Upper lobe of left lung (tissue), 6 donors: ENCODE results near the gene RASAL2. TPM values are rescaled to one million over a fixed set of nuclear protein-coding genes. Genes with fewer than 3 reads are reported as not detected.

Source experiments
- ATAC-seq, 2 donors: fragments of 200-7000 bp; cut with Tn5 transposase; one replicate each; pipeline ENCODE4 v1.9.1; 2022; ENCODE audit warnings: mild to moderate bottlenecking in 2 of 2, moderate library complexity in 2 of 2; ENCODE audit not compliant: low FRiP score in 2 of 2
- DNase-seq, 2 donors: peaks; one replicate each; pipeline ENCODE4 v3.0.0-alpha.2; 2019 to 2020
- H3K27ac ChIP-seq, 4 donors: fragments of 200-600 bp; sonication (generic); one replicate each; pipeline ENCODE4 v1.5.1; 2016 to 2019
- H3K27me3 ChIP-seq, 4 donors: fragments of 200-600 bp; sonication (generic); one replicate each; pipeline ENCODE4 v1.5.1; 2017 to 2019
- H3K36me3 ChIP-seq, 4 donors: fragments of 200-600 bp; sonication (generic); one replicate each; pipeline ENCODE4 v1.5.1; 2016 to 2019
- H3K4me1 ChIP-seq, 4 donors: fragments of 200-600 bp; sonication (generic); one replicate each; pipeline ENCODE4 v1.5.1; 2018 to 2019
- H3K4me3 ChIP-seq, 4 donors: fragments of 200-600 bp; sonication (generic); one replicate each; pipeline ENCODE4 v1.5.1; 2017 to 2019; ENCODE audit warnings: mild to moderate bottlenecking in 2 of 4, moderate library complexity in 1 of 4
- H3K9me3 ChIP-seq, 4 donors: fragments of 200-600 bp; sonication (generic); one replicate each; pipeline ENCODE4 v1.5.1; 2018 to 2019
- EP300 ChIP-seq, 4 donors: sonication (generic); formaldehyde crosslinking; IDR thresholded peaks; one replicate each; pipeline ENCODE4 v1.5.1; 2017; ENCODE audit warnings: antibody characterized with exemption in 4 of 4, control low read depth in 2 of 4
- POLR2A ChIP-seq, 4 donors: fragments of 450-650 bp; IDR thresholded peaks; one replicate each; pipeline ENCODE4 v1.5.1; 2016 to 2017; ENCODE audit warnings: antibody characterized with exemption in 4 of 4, mild to moderate bottlenecking in 2 of 4
- POLR2AphosphoS5 ChIP-seq, 2 donors: sonication (generic); formaldehyde crosslinking; IDR thresholded peaks; one replicate each; pipeline ENCODE4 v1.5.1; 2017; ENCODE audit warnings: antibody characterized with exemption in 2 of 2
- WGBS, 2 donors: methylation state at CpG; one replicate each; pipeline ENCODE4 v1.1.5; 2017 to 2018; 5-methylcytosine and 5-hydroxymethylcytosine counted together
- total RNA-seq, 6 donors: library from RNA; depleted of rRNA in 4 of 6; stranded (reverse); fragments of >200 nt in 4 of 6; gene quantifications; one replicate each; pipeline versions ENCODE4 v1.1.0 to v1.2.1, GENCODE V29; 2016 to 2021
- TF ChIP-seq, protein P1 (sequence below), 6 experiments: fragments of 450-650 bp in 4 of 6; fragments of 200-600 bp in 2 of 6; sonication (generic) in 2 of 6; IDR thresholded peaks; one replicate each; pipeline ENCODE4 v1.5.1; 2016 to 2019; ENCODE audit warnings: antibody characterized with exemption in 6 of 6
- donor health status: DM: no; HTN: no; CAD: no; lungs with moderate emphysema.
- donor health status: DM: no; HTN: yes; CAD: no; lungs with severe emphysema.

The RASAL2 gene
- total RNA-seq, 6 donors from 2014 or later, result 24.7 to 59.0 (median 41.6) TPM

DNA sequence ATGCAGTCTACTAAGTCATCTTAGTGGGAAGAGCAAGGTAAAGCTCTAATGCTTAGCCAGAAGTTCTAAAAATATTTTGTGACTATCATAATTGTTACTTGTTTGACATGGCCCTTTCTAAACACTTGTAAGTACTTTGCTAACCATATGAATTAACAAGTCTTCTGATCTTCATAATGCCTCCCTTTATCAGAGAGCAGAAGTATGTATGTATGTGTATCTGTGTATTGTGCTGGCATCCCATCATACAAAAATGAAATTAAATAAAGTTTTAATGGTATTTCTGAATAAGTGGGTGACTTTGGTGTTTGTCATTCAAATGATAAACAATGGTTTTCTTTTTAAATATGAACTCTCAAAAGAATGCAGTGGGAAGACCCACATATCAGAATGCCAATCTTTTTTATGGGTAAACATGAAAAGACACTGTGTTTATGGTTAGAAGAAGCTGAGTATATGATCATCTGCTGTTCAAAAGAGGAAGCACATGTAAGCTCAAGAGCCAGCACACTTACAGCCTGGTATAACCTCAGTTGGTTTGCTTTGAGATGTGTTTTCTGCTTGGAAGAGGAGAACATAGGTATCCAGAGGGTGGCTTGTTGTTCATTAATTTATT, 243.3 kb downstream of the RASAL2 start:
- H3K9me3 ChIP-seq, result no peaks in the 10 kb centered on the region
- no peak for TF ChIP-seq EP300 (IDR thresholded peaks at IDR 0.05)
- no peak for TF ChIP-seq POLR2A (IDR thresholded peaks at IDR 0.05)
- no peak for TF ChIP-seq POLR2AphosphoS5 (IDR thresholded peaks at IDR 0.05)
- TF ChIP-seq, protein P1, sequence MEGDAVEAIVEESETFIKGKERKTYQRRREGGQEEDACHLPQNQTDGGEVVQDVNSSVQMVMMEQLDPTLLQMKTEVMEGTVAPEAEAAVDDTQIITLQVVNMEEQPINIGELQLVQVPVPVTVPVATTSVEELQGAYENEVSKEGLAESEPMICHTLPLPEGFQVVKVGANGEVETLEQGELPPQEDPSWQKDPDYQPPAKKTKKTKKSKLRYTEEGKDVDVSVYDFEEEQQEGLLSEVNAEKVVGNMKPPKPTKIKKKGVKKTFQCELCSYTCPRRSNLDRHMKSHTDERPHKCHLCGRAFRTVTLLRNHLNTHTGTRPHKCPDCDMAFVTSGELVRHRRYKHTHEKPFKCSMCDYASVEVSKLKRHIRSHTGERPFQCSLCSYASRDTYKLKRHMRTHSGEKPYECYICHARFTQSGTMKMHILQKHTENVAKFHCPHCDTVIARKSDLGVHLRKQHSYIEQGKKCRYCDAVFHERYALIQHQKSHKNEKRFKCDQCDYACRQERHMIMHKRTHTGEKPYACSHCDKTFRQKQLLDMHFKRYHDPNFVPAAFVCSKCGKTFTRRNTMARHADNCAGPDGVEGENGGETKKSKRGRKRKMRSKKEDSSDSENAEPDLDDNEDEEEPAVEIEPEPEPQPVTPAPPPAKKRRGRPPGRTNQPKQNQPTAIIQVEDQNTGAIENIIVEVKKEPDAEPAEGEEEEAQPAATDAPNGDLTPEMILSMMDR (IDR thresholded peaks at IDR 0.05), result no peak
- ATAC-seq, result no peak

DNA sequence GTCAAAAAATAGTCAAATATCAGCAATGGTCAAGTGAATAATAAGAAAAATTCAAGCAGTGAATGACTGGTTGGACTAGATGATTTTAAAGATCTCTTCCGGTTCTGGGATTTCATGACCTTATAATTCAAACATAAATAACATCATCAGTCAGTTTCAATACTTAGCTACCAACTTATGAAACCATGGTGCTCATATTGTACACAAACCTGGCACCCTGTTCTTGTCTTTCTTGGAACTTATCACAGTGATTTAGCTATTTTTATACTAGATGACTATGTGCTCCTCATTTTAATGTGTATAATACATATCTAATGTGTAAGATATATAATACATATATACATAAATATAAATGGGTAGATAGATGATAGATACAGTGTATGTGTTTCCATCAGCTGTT, 245.9 kb downstream of the RASAL2 start:
- no peak for DNase-seq
- Histone ChIP-seq H3K36me3 (no peaks in the 10 kb centered on the region), H3K9me3 (no peaks in the 10 kb centered on the region), H3K27me3 (no peaks in the 10 kb centered on the region), H3K4me1 (peaks cover 24 to 36% (median 27%) of the 10 kb centered on the region in 4 donors), H3K27ac (no peak overlapping the region), H3K4me3 (no peak overlapping the region)
- no peak for ATAC-seq
- TF ChIP-seq EP300 (IDR thresholded peaks at IDR 0.05), result no peak
- TF ChIP-seq POLR2AphosphoS5 (IDR thresholded peaks at IDR 0.05), result no peak
- TF ChIP-seq, protein P1 (IDR thresholded peaks at IDR 0.05), result no peak
- WGBS, 2 donors, result 52 to 65% methylated on average over 1 of the region's 1 CpG

More for the DNA sequence above, 243.3 kb downstream of the RASAL2 start:
- H3K36me3 ChIP-seq, result no peaks in the 10 kb centered on the region
- H3K4me1 ChIP-seq, result peaks cover 12 to 19% (median 13%) of the 10 kb centered on the region in 4 donors
- no peak overlapping the region for H3K4me3 ChIP-seq
- H3K27ac ChIP-seq, result no peak overlapping the region
- H3K27me3 ChIP-seq, result no peaks in the 10 kb centered on the region
- no peak for DNase-seq

DNA sequence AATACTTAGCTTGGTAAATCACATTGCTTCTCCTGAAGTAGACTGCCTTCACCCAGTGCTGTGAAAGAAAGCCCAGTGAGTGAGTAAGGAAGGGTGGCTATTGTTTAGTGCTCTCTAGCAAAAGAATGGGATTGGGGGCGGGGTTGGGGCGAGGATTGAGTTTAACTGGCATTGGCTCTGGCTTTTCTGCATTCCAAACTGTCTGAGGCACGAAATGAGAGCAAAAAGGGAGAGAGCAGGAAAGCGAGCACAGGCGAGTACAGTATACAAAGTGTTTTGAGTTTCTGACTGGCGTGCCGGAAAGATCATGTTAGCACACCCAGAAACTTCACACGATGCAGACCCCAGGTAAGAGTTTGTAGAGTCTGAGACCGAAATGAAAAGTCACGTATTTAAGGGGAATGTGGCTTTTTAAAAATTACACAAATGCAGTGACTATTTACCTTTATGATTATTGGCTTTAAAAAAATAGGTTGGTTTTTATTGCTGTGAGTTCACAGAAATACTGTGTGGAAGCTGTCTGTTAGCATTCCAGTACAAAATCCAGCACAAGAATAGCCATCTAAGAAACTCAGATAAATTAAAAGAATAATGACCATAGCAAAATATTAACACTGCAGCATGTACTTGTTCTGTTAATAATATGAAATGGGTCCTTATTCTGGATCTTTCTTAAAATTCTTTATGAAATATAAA, 247.5 kb downstream of the RASAL2 start:
- ATAC-seq (peak; percentile 67 to 71), DNase-seq (peak in 1 of 2 donors; percentile 72)
- H3K4me3 ChIP-seq, result peak overlapping the region in 2 of 4 donors; percentile 12 to 19
- no peak overlapping the region for H3K27ac ChIP-seq
- 36 to 37% methylated on average over 10 of the region's 10 CpGs for WGBS, 2 donors
- no peaks in the 10 kb centered on the region for H3K9me3 ChIP-seq
- TF ChIP-seq EP300 (IDR thresholded peaks at IDR 0.05), result no peak
- TF ChIP-seq POLR2A (IDR thresholded peaks at IDR 0.05), result peak in 1 of 4 donors; percentile 30
- no peaks in the 10 kb centered on the region for H3K36me3 ChIP-seq
- peaks cover 32 to 49% (median 38%) of the 10 kb centered on the region in 4 donors for H3K4me1 ChIP-seq
- no peaks in the 10 kb centered on the region for H3K27me3 ChIP-seq

DNA sequence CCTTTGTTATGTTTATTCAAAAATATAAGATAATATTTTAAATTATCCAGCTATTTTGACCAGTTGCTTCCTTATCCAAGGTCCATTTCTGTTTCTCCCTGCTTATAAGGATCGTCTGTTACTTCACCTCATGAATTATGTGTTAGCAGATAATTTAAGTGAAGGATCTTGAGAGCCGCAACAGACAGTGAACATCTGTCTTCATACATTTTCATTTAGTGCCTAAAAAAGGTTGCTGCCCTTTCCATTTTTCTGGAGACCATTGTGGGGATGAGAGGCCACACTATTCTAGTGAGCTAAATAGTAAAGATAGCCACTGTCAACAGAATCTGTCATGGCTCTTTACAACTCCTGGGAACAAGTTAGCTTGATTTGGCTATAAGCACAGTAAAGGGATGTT, 248.8 kb downstream of the RASAL2 start:
- peak overlapping the region in 2 of 4 donors; percentile 15 to 43 for H3K27ac ChIP-seq
- peaks cover 32 to 49% (median 35%) of the 10 kb centered on the region in 4 donors for H3K4me1 ChIP-seq
- H3K4me3 ChIP-seq, result no peak overlapping the region
- ATAC-seq, result no peak
- 72 to 82% methylated on average over 2 of the region's 2 CpGs for WGBS, 2 donors
- DNase-seq, result no peak
- H3K9me3 ChIP-seq, result no peaks in the 10 kb centered on the region
- no peaks in the 10 kb centered on the region for H3K27me3 ChIP-seq
- TF ChIP-seq EP300 (IDR thresholded peaks at IDR 0.05), result no peak
- TF ChIP-seq, protein P1 (IDR thresholded peaks at IDR 0.05), result no peak
- no peak for TF ChIP-seq POLR2A (IDR thresholded peaks at IDR 0.05)
- H3K36me3 ChIP-seq, result no peaks in the 10 kb centered on the region

DNA sequence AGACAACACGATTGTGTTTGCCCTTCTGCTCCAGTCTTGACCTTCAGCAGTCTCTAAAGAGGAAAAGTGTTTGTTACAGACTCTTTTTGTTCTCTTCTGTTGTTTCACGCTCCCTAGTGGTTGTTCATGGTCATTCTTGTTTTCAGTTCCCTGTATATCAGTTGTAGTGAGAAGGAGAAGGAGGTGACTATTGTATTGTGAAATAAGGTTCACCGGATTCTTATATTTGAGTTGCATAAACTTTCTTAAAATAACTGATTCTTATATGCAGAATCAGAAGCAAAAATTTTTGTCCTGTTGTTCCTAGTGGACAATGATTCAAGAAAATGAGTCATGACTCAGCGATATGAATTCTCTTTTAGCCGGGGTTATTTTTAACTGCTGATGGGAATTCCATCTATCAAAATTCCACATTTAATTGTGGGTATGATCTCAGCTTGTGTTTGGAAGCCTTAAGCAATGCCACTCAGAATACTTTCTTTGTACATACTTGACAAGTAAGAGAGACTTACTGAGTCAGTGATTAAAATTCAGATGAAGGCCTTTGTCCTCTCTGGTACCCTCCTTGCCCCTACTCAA, 250.7 kb downstream of the RASAL2 start:
- Histone ChIP-seq H3K27ac (peak overlapping the region; percentile 40 to 70 (median 62)), H3K9me3 (no peaks in the 10 kb centered on the region), H3K4me3 (no peak overlapping the region), H3K27me3 (no peaks in the 10 kb centered on the region), H3K36me3 (no peaks in the 10 kb centered on the region), H3K4me1 (peaks cover 32 to 49% (median 33%) of the 10 kb centered on the region in 4 donors)
- ATAC-seq, result peak; percentile 82 to 83
- WGBS, 2 donors, result 19 to 22% methylated on average over 5 of the region's 5 CpGs
- TF ChIP-seq POLR2A (IDR thresholded peaks at IDR 0.05), result no peak
- no peak for TF ChIP-seq POLR2AphosphoS5 (IDR thresholded peaks at IDR 0.05)
- TF ChIP-seq, protein P1 (IDR thresholded peaks at IDR 0.05), result peak; percentile 23 to 71 (median 58)
- peak in 1 of 4 donors; percentile 41 for TF ChIP-seq EP300 (IDR thresholded peaks at IDR 0.05)
- DNase-seq, result no peak
